Fibroblast of lung (primary cell): ENCODE data around the gene ZFPM1. TPM values are rescaled to one million over a fixed set of nuclear protein-coding genes. Genes with fewer than 3 reads are reported as not detected.

Experiments
- DNase-seq, 2 donors: peaks; one replicate each; pipeline versions ENCODE4 v3.0.0 to v3.0.0-alpha.2; 2010; ENCODE audit warnings: low read depth in 2 of 2
- H2AFZ ChIP-seq: 2 replicates; pipeline ENCODE4 v1.5.1; 2012; ENCODE audit warnings: low read length, control low read depth, inconsistent platforms
- H3K27ac ChIP-seq: 2 replicates; pipeline ENCODE4 v1.5.1; 2011; ENCODE audit warnings: low read length, control low read depth; ENCODE audit not compliant: insufficient read depth
- H3K27me3 ChIP-seq: 2 replicates; pipeline ENCODE4 v1.5.1; 2011; ENCODE audit warnings: mild to moderate bottlenecking, low read length; ENCODE audit not compliant: control insufficient read depth, insufficient read depth
- H3K36me3 ChIP-seq: 2 replicates; pipeline ENCODE4 v1.5.1; 2011; ENCODE audit warnings: low read length; ENCODE audit not compliant: control insufficient read depth, insufficient read depth
- H3K4me1 ChIP-seq: 2 replicates; pipeline ENCODE4 v1.5.1; 2011; ENCODE audit warnings: low read length; ENCODE audit not compliant: control insufficient read depth, insufficient read depth; ENCODE audit errors: extremely low read depth
- H3K4me2 ChIP-seq: 2 replicates; pipeline ENCODE4 v1.5.1; 2011; ENCODE audit warnings: low read length, control low read depth; ENCODE audit not compliant: insufficient read depth; ENCODE audit errors: extremely low read depth
- H3K4me3 ChIP-seq, 4 experiments: fragments of 200-600 bp in 1 of 4; sonication (generic) in 1 of 4; replicated peaks in 1 of 4; 2 replicates each; pipeline ENCODE4 v1.5.1; 2011 to 2016; ENCODE audit warnings: low read length in 4 of 4, low read depth in 3 of 4, mild to moderate bottlenecking in 3 of 4, control low read depth in 2 of 4, inconsistent platforms in 1 of 4, mixed read lengths in 1 of 4; ENCODE audit not compliant: insufficient read depth in 1 of 4; ENCODE audit errors: control extremely low read depth in 1 of 4
- H3K79me2 ChIP-seq: 2 replicates; pipeline ENCODE4 v1.5.1; 2012; ENCODE audit warnings: mild to moderate bottlenecking, low read length, inconsistent platforms; ENCODE audit not compliant: control insufficient read depth, insufficient read depth
- H3K9ac ChIP-seq: 2 replicates; pipeline ENCODE4 v1.5.1; 2011; ENCODE audit warnings: mild to moderate bottlenecking, low read length, control low read depth; ENCODE audit not compliant: insufficient read depth
- H3K9me3 ChIP-seq: 2 replicates; pipeline ENCODE4 v1.5.1; 2012; ENCODE audit warnings: low read depth, low read length; ENCODE audit not compliant: control insufficient read depth, insufficient read depth
- H4K20me1 ChIP-seq: 2 replicates; pipeline ENCODE4 v1.5.1; 2011; ENCODE audit warnings: low read length; ENCODE audit not compliant: control insufficient read depth, insufficient read depth; ENCODE audit errors: extremely low read depth
- EZH2 ChIP-seq: IDR thresholded peaks from 2 replicates; pipeline ENCODE4 v1.5.1; 2012; ENCODE audit warnings: low read length, control low read depth, mild to moderate bottlenecking; ENCODE audit errors: missing control alignments
- polyA plus RNA-seq, 2 donors: library from polyadenylated mRNA; depleted of rRNA in 1 of 2; stranded (reverse) in 1 of 2; unstranded in 1 of 2; fragments of >200 nt; gene quantifications; 2 replicates each; pipeline ENCODE4 v1.2.1, GENCODE V29; 2011 to 2012; ENCODE audit warnings: missing spikeins in 1 of 2
- total RNA-seq: library from RNA; depleted of rRNA; stranded (reverse); fragments of >200 nt; gene quantifications from 2 replicates; pipeline ENCODE4 v1.2.1, GENCODE V29; 2014
- TF ChIP-seq, protein P1 (sequence below), 2 donors: IDR thresholded peaks in 1 of 2; conservative IDR thresholded peaks in 1 of 2; 1 replicate in 1 of 2; 2 replicates in 1 of 2; pipeline ENCODE4 v1.5.1; 2011 to 2012; ENCODE audit warnings: low read length in 2 of 2, control low read depth in 1 of 2, inconsistent platforms in 1 of 2, low read depth in 1 of 2, mild to moderate bottlenecking in 1 of 2

The ZFPM1 gene
- total and polyA plus RNA-seq, 2 donors (not counting 1 experiment from before 2014, with no cell fraction given): 0.27 to 1.7 TPM

DNA sequence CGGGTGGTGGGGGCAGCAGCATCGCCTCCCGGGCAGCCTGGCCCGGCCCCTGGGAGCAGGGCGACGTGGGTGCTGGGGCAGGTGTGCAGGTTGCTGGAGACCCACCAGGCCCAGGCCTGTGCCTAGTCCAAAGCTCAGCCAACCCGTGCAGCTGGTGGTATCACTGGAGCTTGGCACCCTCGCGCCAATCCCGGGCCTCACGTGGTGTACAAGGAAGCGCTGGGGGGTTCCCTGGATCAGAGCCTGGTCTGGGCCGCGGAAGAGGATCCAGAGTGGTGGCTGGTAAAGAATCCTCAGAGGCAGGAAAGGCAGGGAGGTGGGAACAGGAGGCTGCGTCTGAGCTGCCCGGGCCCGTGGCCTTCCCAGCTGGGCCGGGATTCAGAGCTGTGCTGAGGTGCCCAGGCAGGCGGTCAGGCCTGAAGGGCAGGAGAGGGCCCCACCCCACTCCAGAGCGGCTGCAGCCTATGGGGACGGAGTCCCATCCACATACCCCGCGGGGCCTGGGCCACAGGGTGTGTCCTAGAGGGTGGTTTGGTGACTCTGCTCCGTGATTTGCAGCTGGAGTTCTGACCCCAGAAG is 36.2 kb downstream of the ZFPM1 start:
- Histone ChIP-seq H3K4me2 (no peak overlapping the region), H3K79me2 (no peaks in the 10 kb centered on the region), H3K9ac (no peak overlapping the region), H3K4me3 (no peak overlapping the region), H3K9me3 (no peaks in the 10 kb centered on the region), H2AFZ (no peak overlapping the region), H3K27ac (no peak overlapping the region), H4K20me1 (no peaks in the 10 kb centered on the region), H3K4me1 (no peaks in the 10 kb centered on the region), H3K36me3 (no peaks in the 10 kb centered on the region), H3K27me3 (no peaks in the 10 kb centered on the region)
- TF ChIP-seq, protein P1, sequence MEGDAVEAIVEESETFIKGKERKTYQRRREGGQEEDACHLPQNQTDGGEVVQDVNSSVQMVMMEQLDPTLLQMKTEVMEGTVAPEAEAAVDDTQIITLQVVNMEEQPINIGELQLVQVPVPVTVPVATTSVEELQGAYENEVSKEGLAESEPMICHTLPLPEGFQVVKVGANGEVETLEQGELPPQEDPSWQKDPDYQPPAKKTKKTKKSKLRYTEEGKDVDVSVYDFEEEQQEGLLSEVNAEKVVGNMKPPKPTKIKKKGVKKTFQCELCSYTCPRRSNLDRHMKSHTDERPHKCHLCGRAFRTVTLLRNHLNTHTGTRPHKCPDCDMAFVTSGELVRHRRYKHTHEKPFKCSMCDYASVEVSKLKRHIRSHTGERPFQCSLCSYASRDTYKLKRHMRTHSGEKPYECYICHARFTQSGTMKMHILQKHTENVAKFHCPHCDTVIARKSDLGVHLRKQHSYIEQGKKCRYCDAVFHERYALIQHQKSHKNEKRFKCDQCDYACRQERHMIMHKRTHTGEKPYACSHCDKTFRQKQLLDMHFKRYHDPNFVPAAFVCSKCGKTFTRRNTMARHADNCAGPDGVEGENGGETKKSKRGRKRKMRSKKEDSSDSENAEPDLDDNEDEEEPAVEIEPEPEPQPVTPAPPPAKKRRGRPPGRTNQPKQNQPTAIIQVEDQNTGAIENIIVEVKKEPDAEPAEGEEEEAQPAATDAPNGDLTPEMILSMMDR (conservative IDR thresholded peaks at IDR 0.05 in 1 of 2, IDR thresholded peaks at IDR 0.05 in 1 of 2; ENCODE audit: low read depth in 1 of 2, low read length in 2 of 2): no peak
- TF ChIP-seq EZH2: no peak
- no peak for DNase-seq

DNA sequence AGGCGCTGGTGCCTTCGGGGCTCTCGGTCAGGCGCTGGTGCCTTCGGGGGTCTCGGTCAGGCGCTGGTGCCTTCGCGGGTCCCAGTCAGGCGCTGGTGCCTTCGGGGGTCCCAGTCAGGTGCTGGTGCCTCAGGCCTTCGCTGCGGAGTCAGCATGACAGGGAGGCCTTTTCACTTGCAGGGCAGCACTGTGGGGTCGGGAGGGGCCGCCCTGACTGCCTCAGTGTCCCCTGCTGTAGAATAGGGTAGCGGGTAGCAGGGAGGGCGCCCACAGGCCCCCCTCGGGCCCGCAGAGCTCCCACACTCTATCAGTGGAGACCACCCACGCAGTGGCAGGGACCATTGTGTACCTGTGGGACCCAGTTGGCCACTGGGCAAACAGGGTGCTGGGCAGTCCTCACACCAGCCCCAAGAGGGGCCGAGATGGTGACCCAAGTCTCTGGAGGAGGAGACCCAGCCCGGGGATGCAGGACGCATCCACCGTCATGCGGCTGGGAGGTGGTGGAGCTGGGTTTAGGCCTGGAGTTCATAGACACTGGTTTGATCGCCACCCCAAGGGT is 38.0 kb downstream of the ZFPM1 start:
- Histone ChIP-seq H4K20me1 (no peaks in the 10 kb centered on the region), H3K9ac (no peak overlapping the region), H3K4me1 (no peaks in the 10 kb centered on the region), H3K36me3 (no peaks in the 10 kb centered on the region), H3K79me2 (no peaks in the 10 kb centered on the region), H2AFZ (no peak overlapping the region), H3K9me3 (no peaks in the 10 kb centered on the region), H3K27ac (no peak overlapping the region), H3K4me3 (no peak overlapping the region), H3K4me2 (no peak overlapping the region), H3K27me3 (no peaks in the 10 kb centered on the region)
- TF ChIP-seq, protein P1 (conservative IDR thresholded peaks at IDR 0.05 in 1 of 2, IDR thresholded peaks at IDR 0.05 in 1 of 2; ENCODE audit: low read depth in 1 of 2, low read length in 2 of 2): no peak
- no peak for TF ChIP-seq EZH2
- no peak for DNase-seq

DNA sequence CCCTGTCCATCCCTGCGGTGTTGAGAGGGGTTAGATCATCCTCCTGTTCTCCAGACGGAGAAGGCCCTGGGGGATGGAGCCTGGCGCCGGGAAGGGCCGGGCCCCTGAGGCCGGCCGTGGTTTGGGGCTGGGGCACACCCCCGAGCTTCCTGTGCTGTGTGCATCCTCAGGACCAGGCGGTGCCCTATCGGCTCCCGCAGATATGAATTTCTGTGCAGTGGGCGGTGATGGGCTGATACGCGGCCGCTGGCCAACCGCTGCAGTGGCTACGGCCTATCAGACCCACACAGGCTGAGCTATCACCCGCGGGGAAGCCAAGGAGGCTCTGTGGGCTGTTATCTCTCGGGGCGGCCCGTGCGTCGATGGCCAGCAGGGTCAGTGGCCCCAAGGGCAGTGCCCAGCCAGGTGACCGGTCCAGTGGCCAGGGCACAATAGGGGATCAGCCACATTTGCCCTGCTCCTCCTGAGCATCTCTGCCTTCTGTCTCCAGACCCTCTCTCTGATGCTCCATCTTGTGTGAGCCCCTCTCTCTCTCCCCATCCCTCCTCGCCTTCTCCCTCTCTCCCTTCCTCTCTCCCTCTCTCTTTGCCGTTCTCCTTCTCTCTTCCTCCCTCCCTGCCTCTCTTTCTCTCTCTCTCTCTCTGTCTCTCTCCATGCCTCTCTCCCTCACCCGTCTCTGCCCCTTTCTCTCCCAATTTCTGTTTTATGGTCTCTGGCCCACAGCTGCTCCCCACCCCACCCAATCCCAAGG is 38.7 kb downstream of the ZFPM1 start:
- H3K9me3 ChIP-seq: no peaks in the 10 kb centered on the region
- no peaks in the 10 kb centered on the region for H3K4me1 ChIP-seq
- H3K27ac ChIP-seq: no peak overlapping the region
- no peaks in the 10 kb centered on the region for H4K20me1 ChIP-seq
- no peak for DNase-seq
- no peak overlapping the region for H3K4me2 ChIP-seq
- H3K4me3 ChIP-seq: no peak overlapping the region
- H3K79me2 ChIP-seq: no peaks in the 10 kb centered on the region
- no peaks in the 10 kb centered on the region for H3K27me3 ChIP-seq
- no peaks in the 10 kb centered on the region for H3K36me3 ChIP-seq
- no peak overlapping the region for H2AFZ ChIP-seq
- TF ChIP-seq, protein P1 (conservative IDR thresholded peaks at IDR 0.05 in 1 of 2, IDR thresholded peaks at IDR 0.05 in 1 of 2; ENCODE audit: low read depth in 1 of 2, low read length in 2 of 2): no peak
- no peak for TF ChIP-seq EZH2
- H3K9ac ChIP-seq: no peak overlapping the region
